ENCODE results near the gene MUC15.

Gene MUC15

GRCh38 chr11:26572770-26573402, 823 bp upstream of the MUC15 start:
- no peak for DNase-seq

- no peak for DNase-seq
Observed at GRCh38 chr11:26569646-26570045, 2.4 kb downstream of the MUC15 start.

GRCh38 chr11:26558190-26558589, 13.9 kb downstream of the MUC15 start:
- no peak for DNase-seq

GRCh38 chr11:26557666-26558065, 14.4 kb downstream of the MUC15 start:
- no peak for DNase-seq

- no peak for DNase-seq
Observed at GRCh38 chr11:26556582-26556981, 15.5 kb downstream of the MUC15 start.

- no peak for DNase-seq
Observed at GRCh38 chr11:26554455-26554854, 17.6 kb downstream of the MUC15 start.

- no peak for DNase-seq
Observed at GRCh38 chr11:26553182-26553581, 18.9 kb downstream of the MUC15 start.

- no peak for DNase-seq
Observed at GRCh38 chr11:26551186-26551801, 20.8 kb downstream of the MUC15 start.

- DNase-seq = no peak
Observed at GRCh38 chr11:26550022-26550421, 22.0 kb downstream of the MUC15 start.

- no peak for DNase-seq
Observed at GRCh38 chr11:26549176-26549575, 22.9 kb downstream of the MUC15 start.

- no peak for DNase-seq
Observed at GRCh38 chr11:26541870-26542269, 30.2 kb downstream of the MUC15 start.

GRCh38 chr11:26539517-26539916, 32.5 kb downstream of the MUC15 start:
- DNase-seq = no peak

- DNase-seq = no peak
Observed at GRCh38 chr11:26537341-26537740, 34.7 kb downstream of the MUC15 start.

GRCh38 chr11:26527685-26528084, 44.4 kb downstream of the MUC15 start:
- DNase-seq = no peak

- DNase-seq = no peak
Observed at GRCh38 chr11:26522912-26523610, 49.0 kb downstream of the MUC15 start.

GRCh38 chr11:26519469-26519868, 52.6 kb downstream of the MUC15 start:
- no peak for DNase-seq

GRCh38 chr11:26512196-26512595, 59.9 kb downstream of the MUC15 start:
- DNase-seq = no peak

- no peak for DNase-seq
Observed at GRCh38 chr11:26510756-26511155, 61.3 kb downstream of the MUC15 start.

GRCh38 chr11:26510164-26510563, 61.9 kb downstream of the MUC15 start:
- no peak for DNase-seq
